GM19238 (cell line): ENCODE results near the gene TFF3.

Experiments
- DNase-seq: peaks from one replicate; pipeline ENCODE4 v3.0.0; 2011; ENCODE audit warnings: low spot score; ENCODE audit not compliant: insufficient read length

TFF3 gene

DNA sequence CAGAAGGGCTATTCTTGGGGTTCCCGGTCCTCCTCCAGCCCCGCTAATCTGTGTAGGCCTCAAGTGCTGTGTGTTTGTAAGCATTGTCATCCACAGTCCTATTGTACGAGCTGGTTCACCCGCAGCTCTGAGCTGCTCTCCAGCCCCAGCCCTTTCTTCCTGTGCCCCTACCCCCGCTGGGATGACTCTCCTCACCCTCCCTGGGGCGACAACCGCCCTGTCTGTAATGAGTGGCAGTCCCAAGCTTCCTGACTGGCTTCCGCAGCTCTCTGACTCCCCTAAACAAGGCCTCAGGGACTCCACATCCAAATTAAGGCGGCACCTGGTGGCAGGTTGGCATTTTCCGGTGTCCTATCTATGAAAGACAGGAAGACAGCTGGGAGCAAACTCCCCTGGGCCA lies 45.8 kb downstream of the TFF3 start:
- DNase-seq: no peak

GRCh38 chr21:42266971-42267556 lies 48.1 kb downstream of the TFF3 start:
- DNase-seq: no peak

DNA sequence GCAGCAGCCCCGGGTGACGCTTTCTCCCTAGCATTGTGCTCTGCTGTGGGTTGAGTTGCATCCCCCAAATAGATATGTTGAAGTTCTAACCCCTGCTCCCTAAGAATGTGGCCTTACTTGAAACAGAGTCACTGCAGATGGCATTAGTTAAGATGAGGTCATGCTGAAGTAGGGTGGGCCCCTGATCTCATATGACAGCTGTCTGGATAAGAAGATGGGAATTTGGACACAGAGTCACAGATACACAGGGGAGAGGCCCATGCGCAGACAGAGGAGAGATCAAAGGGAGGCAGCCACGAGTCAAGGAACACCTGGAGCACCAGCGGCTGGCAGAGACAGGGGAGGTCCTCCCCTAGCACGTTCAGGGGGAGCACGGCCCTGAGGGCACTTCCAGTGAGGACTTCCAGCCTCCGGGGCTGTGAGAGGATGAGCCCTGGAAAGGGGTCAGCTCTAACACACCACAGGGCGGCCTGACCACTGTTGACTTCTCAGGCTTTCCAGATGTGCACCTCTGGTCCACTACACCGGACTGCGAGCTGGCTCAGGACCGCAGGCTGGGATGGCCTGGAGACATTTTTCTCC lies 49.9 kb downstream of the TFF3 start:
- DNase-seq: no peak

DNA sequence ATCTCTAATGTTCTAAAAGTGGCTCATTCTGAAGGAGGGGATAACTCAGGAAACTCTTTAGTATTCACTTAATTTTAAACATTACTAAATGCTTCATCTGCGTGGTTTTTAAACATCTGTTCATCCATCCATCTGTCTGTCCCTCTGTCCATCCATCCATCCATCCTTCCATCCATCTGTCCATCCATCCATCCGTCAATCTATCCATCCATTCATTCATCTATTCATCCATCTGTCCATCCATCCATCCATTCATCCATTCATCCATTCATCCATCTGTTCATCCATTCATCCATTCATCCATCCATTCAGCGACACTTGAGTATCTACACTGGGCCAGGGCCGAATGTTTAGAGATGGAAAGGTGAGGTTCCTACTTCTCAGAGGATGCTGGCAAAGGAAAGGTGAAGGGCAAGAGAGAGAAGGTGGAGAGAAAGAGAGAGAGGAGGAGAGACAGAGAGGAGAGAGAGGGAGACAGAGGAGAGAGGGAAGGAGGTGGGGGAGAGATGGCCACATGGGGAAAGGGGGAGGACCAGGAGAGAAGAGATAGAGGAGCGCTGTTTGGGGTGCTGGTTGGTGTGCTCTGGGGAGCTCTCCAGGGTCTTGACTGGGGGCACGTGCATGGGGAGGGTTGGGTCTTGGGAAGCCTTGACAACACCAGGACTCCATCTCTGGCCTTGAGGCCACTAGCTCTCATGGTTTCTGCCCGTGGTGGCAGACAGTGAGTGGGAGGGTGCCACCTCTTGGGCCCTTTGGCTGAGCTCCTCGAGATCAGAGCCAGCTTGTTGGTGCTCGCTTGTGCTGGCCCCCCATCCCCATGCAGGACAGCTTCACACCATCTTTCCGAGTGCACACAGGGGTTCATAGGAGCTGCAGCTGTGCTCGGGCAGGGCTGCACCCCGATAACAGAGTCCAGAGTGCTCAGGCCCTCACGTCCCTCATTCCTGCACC lies 50.7 kb downstream of the TFF3 start:
- no peak for DNase-seq

- DNase-seq: no peak
Measured at GRCh38 chr21:42263591-42264131, 51.5 kb downstream of the TFF3 start.

DNA sequence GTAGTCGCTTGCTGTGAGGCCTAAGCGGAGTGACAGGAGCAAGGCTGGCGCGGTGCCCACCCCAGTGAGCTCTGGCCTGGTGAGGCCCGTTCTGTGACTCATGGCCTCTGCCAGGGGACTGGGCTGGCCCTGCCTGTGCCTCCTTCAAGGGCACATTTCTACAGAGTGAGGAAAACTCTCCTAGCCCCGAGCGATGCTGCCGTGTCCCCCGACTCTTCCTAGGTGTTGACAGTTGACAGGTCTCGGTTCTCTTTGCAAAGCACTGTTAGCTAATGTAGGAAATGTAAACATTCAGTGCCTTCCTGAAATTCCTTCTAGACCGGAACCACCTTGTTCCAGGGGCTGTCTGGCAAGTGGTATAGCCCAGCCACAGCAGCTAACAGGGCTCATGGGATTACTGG lies 52.4 kb downstream of the TFF3 start:
- no peak for DNase-seq

DNA sequence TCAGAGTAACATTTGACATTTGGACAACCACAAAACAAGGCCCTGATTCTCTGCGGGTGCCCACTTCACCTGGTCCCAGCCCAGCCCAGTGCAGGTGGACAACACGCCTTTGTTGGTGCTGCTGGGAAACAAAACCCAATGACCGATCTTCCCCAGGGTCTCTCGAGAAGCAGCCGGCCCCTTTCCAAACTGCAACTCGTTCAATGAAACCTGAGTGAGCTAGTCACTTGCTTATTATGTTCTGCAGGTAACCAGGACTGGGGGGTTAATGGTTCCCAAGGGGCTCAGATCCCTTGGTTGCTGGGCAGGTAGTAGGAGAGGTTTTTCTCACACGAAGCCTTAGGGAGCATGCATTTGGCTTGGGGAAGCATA lies 53.4 kb downstream of the TFF3 start:
- no peak for DNase-seq
